Stimulated activated naive CD8-positive, alpha-beta T cell treated with anti-CD3 and anti-CD28 coated beads, Interleukin-15, Interleukin-2, amounts not matched to agents 100 ng/mL and 50 ng/mL, for 24 hours (primary cell): Measurements from ENCODE around the gene UQCC5.

Experiments
- H3K27ac Mint-ChIP-seq: one replicate; pipeline ENCODE4 v1.8.0; 2021; ENCODE audit warnings: mild to moderate bottlenecking, mixed read lengths
- H3K27me3 Mint-ChIP-seq: one replicate; pipeline ENCODE4 v1.8.0; 2021; ENCODE audit warnings: mixed read lengths
- H3K36me3 Mint-ChIP-seq: one replicate; pipeline ENCODE4 v1.8.0; 2021; ENCODE audit warnings: low read depth, mixed read lengths
- H3K4me1 Mint-ChIP-seq: one replicate; pipeline ENCODE4 v1.8.0; 2021; ENCODE audit warnings: low read depth, mixed read lengths
- H3K4me3 Mint-ChIP-seq: one replicate; pipeline ENCODE4 v1.8.0; 2021; ENCODE audit warnings: mild to moderate bottlenecking, mixed read lengths
- H3K9me3 Mint-ChIP-seq: one replicate; pipeline ENCODE4 v1.8.0; 2021; ENCODE audit warnings: mixed read lengths

UQCC5 gene

GRCh38 chr3:52554026-52554755 lies 17.8 kb downstream of the UQCC5 start:
- Mint-ChIP-seq H3K4me3 (no peak overlapping the region), H3K36me3 (peaks cover 46% of the 10 kb centered on the region), H3K27ac (no peak overlapping the region), H3K9me3 (no peaks in the 10 kb centered on the region), H3K4me1 (peaks cover 10% of the 10 kb centered on the region), H3K27me3 (no peaks in the 10 kb centered on the region)

GRCh38 chr3:52555056-52555455 lies 18.7 kb downstream of the UQCC5 start:
- H3K36me3 Mint-ChIP-seq = peaks cover 51% of the 10 kb centered on the region
- H3K27ac Mint-ChIP-seq = peak overlapping the region; percentile 59

GRCh38 chr3:52557011-52557960 lies 20.9 kb downstream of the UQCC5 start:
- no peaks in the 10 kb centered on the region for H3K9me3 Mint-ChIP-seq
- H3K27me3 Mint-ChIP-seq = no peaks in the 10 kb centered on the region
- H3K4me3 Mint-ChIP-seq = no peak overlapping the region

More at GRCh38 chr3:52555056-52555455, 18.7 kb downstream of the UQCC5 start:
- no peaks in the 10 kb centered on the region for H3K27me3 Mint-ChIP-seq
- no peak overlapping the region for H3K4me3 Mint-ChIP-seq
- no peaks in the 10 kb centered on the region for H3K9me3 Mint-ChIP-seq
- H3K4me1 Mint-ChIP-seq = peaks cover 10% of the 10 kb centered on the region

GRCh38 chr3:52558436-52558835 lies 22.0 kb downstream of the UQCC5 start:
- Mint-ChIP-seq H3K4me1 (peaks cover 10% of the 10 kb centered on the region), H3K27me3 (no peaks in the 10 kb centered on the region), H3K9me3 (no peaks in the 10 kb centered on the region), H3K36me3 (peaks cover 69% of the 10 kb centered on the region), H3K27ac (no peak overlapping the region), H3K4me3 (no peak overlapping the region)

More at GRCh38 chr3:52557011-52557960, 20.9 kb downstream of the UQCC5 start:
- peak overlapping the region; percentile 5 for H3K27ac Mint-ChIP-seq
- H3K36me3 Mint-ChIP-seq = peaks cover 58% of the 10 kb centered on the region
- peaks cover 10% of the 10 kb centered on the region for H3K4me1 Mint-ChIP-seq

GRCh38 chr3:52561028-52561747 lies 24.8 kb downstream of the UQCC5 start:
- Mint-ChIP-seq H3K9me3 (no peaks in the 10 kb centered on the region), H3K27ac (no peak overlapping the region), H3K4me3 (no peak overlapping the region), H3K4me1 (peaks cover under 1% of the 10 kb centered on the region), H3K36me3 (peaks cover 70% of the 10 kb centered on the region), H3K27me3 (no peaks in the 10 kb centered on the region)

- H3K9me3 Mint-ChIP-seq = no peaks in the 10 kb centered on the region
- no peaks in the 10 kb centered on the region for H3K27me3 Mint-ChIP-seq
- no peak overlapping the region for H3K4me3 Mint-ChIP-seq
- peaks cover 61% of the 10 kb centered on the region for H3K36me3 Mint-ChIP-seq
- H3K27ac Mint-ChIP-seq = no peak overlapping the region
- H3K4me1 Mint-ChIP-seq = no peaks in the 10 kb centered on the region
Measured at GRCh38 chr3:52563984-52564383, 27.6 kb downstream of the UQCC5 start.

- no peaks in the 10 kb centered on the region for H3K4me1 Mint-ChIP-seq
- H3K9me3 Mint-ChIP-seq = no peaks in the 10 kb centered on the region
- H3K27ac Mint-ChIP-seq = no peak overlapping the region
- no peaks in the 10 kb centered on the region for H3K27me3 Mint-ChIP-seq
- H3K36me3 Mint-ChIP-seq = peaks cover 33% of the 10 kb centered on the region
- no peak overlapping the region for H3K4me3 Mint-ChIP-seq
Measured at GRCh38 chr3:52568069-52568468, 31.7 kb downstream of the UQCC5 start.

GRCh38 chr3:52570076-52570475 lies 33.7 kb downstream of the UQCC5 start:
- H3K4me1 Mint-ChIP-seq = no peaks in the 10 kb centered on the region
- no peaks in the 10 kb centered on the region for H3K27me3 Mint-ChIP-seq
- H3K9me3 Mint-ChIP-seq = no peaks in the 10 kb centered on the region
- no peak overlapping the region for H3K27ac Mint-ChIP-seq
- H3K36me3 Mint-ChIP-seq = peaks cover 35% of the 10 kb centered on the region
- no peak overlapping the region for H3K4me3 Mint-ChIP-seq

GRCh38 chr3:52572221-52572620 lies 35.8 kb downstream of the UQCC5 start:
- peaks cover 45% of the 10 kb centered on the region for H3K36me3 Mint-ChIP-seq
- no peaks in the 10 kb centered on the region for H3K4me1 Mint-ChIP-seq
- no peaks in the 10 kb centered on the region for H3K27me3 Mint-ChIP-seq
- H3K4me3 Mint-ChIP-seq = no peak overlapping the region
- no peaks in the 10 kb centered on the region for H3K9me3 Mint-ChIP-seq
- H3K27ac Mint-ChIP-seq = no peak overlapping the region

GRCh38 chr3:52574056-52574965 lies 37.9 kb downstream of the UQCC5 start:
- Mint-ChIP-seq H3K9me3 (no peaks in the 10 kb centered on the region), H3K4me3 (no peak overlapping the region), H3K27ac (no peak overlapping the region), H3K27me3 (no peaks in the 10 kb centered on the region), H3K36me3 (peaks cover 57% of the 10 kb centered on the region), H3K4me1 (no peaks in the 10 kb centered on the region)
